ENCODE measurements around the gene CAMTA1. TPM values are rescaled to one million over a fixed set of nuclear protein-coding genes. Genes with fewer than 3 reads are reported as not detected.

The CAMTA1 gene
- polyA plus RNA-seq, 1 experiment = 23.1 TPM

DNA sequence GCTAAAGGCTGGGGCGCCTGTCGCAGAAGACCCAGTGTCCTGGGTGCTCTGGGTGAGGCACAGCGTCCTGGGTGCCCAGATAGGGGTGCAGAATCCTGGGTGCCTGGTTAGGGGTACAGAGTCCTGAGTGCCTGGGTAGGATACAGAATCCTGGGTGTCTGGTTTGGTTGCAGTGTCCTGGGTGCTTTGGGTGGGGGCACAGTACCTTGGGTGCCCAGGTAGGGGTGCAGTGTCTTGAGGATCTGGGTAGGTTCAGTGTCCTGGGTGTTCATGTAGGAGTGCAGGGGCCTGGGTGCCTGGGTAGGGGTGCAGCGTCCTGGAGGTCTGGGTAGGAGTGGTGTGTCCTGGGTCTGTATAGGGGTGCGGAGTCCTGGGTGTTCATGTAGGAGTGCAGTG, 178.7 kb downstream of the CAMTA1 start:
- H3K36me3 ChIP-seq (ENCODE audit: control insufficient read depth, insufficient read depth, low read length) = no peaks in the 10 kb centered on the region
- TF ChIP-seq, protein P1, sequence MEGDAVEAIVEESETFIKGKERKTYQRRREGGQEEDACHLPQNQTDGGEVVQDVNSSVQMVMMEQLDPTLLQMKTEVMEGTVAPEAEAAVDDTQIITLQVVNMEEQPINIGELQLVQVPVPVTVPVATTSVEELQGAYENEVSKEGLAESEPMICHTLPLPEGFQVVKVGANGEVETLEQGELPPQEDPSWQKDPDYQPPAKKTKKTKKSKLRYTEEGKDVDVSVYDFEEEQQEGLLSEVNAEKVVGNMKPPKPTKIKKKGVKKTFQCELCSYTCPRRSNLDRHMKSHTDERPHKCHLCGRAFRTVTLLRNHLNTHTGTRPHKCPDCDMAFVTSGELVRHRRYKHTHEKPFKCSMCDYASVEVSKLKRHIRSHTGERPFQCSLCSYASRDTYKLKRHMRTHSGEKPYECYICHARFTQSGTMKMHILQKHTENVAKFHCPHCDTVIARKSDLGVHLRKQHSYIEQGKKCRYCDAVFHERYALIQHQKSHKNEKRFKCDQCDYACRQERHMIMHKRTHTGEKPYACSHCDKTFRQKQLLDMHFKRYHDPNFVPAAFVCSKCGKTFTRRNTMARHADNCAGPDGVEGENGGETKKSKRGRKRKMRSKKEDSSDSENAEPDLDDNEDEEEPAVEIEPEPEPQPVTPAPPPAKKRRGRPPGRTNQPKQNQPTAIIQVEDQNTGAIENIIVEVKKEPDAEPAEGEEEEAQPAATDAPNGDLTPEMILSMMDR (IDR thresholded peaks at IDR 0.05; ENCODE audit: insufficient read depth, low read depth, low read length) = no peak
- H3K27me3 ChIP-seq (ENCODE audit: control insufficient read depth, insufficient read depth, low read length) = no peaks in the 10 kb centered on the region
- ChIA-PET CTCF (no interaction called here), POLR2A (no interaction called here)
- H3K4me3 ChIP-seq (ENCODE audit: low read depth, low read length) = no peak overlapping the region
- no peak for DNase-seq (ENCODE audit: low read depth)

DNA sequence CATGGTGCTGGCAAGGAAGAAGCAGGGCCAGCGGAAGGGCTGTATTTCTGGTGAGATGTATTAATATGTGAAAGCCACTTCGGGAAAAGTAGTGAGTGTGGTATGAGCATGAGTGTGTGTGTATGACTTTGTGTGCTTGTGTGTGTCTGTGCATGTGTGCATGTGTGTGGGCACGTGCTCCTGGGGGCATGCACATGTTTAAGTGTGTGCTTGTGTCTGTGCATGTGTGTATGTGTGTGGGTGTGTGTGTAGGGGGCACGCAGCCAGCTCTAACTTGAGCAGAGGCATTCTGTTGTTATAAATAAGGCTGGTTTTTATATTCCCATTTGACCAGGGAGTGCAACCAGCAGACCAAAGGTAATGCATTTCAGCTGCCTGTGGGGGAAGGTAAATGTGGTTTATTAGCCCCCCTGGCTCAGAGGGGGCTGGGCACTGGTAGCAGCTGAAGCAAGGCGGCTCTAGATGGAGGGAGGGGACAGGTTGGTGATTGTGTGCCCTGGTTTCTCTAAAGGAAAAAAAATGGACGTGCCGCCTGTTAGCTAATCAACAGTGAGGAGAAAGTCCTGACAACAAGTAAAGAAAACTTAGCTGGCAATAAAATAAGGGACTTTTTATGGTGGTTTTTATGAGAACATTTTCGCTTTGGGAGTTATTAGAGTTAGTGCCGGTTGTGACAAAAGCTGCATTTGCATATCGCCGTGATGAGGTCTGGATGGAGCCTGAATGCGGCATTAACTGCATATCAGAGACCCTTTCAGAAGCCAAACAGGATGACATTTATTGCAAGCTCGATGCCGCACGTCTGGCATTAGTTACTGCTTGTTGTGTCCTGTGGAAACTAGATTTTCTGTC, 180.1 kb downstream of the CAMTA1 start:
- DNase-seq (ENCODE audit: low read depth) = no peak
- no peaks in the 10 kb centered on the region for H3K36me3 ChIP-seq (ENCODE audit: control insufficient read depth, insufficient read depth, low read length)
- TF ChIP-seq, protein P1 (IDR thresholded peaks at IDR 0.05; ENCODE audit: insufficient read depth, low read depth, low read length) = no peak
- CTCF ChIA-PET = interaction anchor here (1.2 kb wide), 1 partner anchor 14 kb away, joined by 3 read pairs; no protein-coding TSS in a partner anchor
- no peaks in the 10 kb centered on the region for H3K27me3 ChIP-seq (ENCODE audit: control insufficient read depth, insufficient read depth, low read length)
- no peak overlapping the region for H3K4me3 ChIP-seq (ENCODE audit: low read depth, low read length)
- POLR2A ChIA-PET = no interaction called here

DNA sequence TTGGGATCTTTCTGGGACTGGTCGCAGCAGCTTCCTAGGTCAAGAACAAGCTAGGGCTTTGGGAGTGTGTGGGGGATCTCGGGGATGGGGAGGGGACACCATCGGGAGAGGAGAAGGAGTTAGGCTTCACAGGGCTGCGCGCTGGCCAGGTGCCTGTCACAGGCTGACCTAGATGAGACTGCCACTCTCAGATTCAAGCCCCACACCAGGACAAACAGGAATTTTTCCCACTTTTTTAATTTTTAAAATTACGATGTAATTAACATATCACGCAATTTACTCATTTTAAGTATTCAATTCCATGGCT, 180.6 kb downstream of the CAMTA1 start:
- TF ChIP-seq, protein P1 (IDR thresholded peaks at IDR 0.05; ENCODE audit: insufficient read depth, low read depth, low read length) = no peak
- H3K4me3 ChIP-seq (ENCODE audit: low read depth, low read length) = no peak overlapping the region
- no peak for DNase-seq (ENCODE audit: low read depth)
- no peaks in the 10 kb centered on the region for H3K36me3 ChIP-seq (ENCODE audit: control insufficient read depth, insufficient read depth, low read length)
- no peaks in the 10 kb centered on the region for H3K27me3 ChIP-seq (ENCODE audit: control insufficient read depth, insufficient read depth, low read length)
- CTCF ChIA-PET = interaction anchor here (1.2 kb wide), 1 partner anchor 13 kb away, joined by 3 read pairs; no protein-coding TSS in a partner anchor
- POLR2A ChIA-PET = no interaction called here

DNA sequence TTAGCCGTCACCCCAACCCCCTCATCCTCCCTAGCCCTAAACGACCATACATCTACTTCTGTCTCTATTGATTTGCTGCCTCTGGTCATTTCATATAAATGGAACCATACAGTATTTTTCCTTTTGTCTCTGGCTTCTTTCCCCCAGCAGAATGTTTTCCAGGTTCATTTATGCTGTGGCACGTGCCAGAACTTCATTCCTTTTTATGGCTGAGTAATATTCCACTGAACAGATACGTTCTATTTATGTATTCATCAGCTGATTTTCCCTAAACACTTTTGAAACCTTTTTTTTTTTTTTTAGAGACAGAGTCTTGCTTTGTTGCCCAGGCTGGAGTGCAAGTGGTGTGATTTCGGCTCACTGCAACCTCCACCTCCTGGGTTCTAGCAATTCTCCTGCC, 181.1 kb downstream of the CAMTA1 start:
- ChIA-PET POLR2A (no interaction called here), CTCF (interaction anchor here (0.6 to 1.2 kb wide), 2 partner anchors 13 to 14 kb away, joined by 3 read pairs; no protein-coding TSS in a partner anchor)
- TF ChIP-seq, protein P1 (IDR thresholded peaks at IDR 0.05; ENCODE audit: insufficient read depth, low read depth, low read length) = no peak
- DNase-seq (ENCODE audit: low read depth) = no peak
- Histone ChIP-seq H3K27me3 (ENCODE audit: control insufficient read depth, insufficient read depth, low read length) (no peaks in the 10 kb centered on the region), H3K4me3 (ENCODE audit: low read depth, low read length) (no peak overlapping the region), H3K36me3 (ENCODE audit: control insufficient read depth, insufficient read depth, low read length) (no peaks in the 10 kb centered on the region)

DNA sequence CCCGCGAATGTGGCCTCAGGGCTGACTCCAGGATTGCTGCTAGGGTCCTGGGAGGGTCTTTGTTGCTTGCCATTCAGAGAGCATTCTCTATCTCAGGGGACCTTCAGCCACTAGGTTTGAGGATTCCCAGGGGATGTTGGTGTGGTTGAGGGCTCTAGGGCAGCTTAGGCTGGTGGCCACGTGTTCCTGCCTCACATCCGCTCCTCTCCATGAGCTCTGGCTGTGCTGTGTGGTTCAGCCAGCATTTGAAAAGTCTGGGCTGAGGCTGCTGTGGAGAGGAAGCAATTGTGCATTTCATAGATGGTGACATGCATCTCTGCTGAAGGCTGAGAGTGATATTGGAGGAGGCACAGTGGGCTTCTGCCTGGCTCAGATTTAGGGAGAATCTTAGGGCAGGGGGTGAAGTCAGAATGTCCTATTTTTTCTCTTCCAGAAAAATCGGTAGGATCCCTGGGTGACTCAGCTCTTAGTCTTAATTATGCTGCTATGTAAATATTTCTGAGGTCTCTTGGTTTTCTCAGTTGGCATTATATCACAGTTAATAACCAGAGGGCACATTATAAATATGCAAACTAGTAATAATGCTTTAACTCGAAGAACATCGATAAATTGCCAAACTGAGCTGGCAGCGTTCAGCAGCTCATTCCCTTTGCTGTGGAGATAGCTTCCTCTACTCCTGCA, 182.3 kb downstream of the CAMTA1 start:
- DNase-seq (ENCODE audit: low read depth) = no peak
- Histone ChIP-seq H3K27me3 (ENCODE audit: control insufficient read depth, insufficient read depth, low read length) (no peaks in the 10 kb centered on the region), H3K36me3 (ENCODE audit: control insufficient read depth, insufficient read depth, low read length) (no peaks in the 10 kb centered on the region), H3K4me3 (ENCODE audit: low read depth, low read length) (no peak overlapping the region)
- TF ChIP-seq, protein P1 (IDR thresholded peaks at IDR 0.05; ENCODE audit: insufficient read depth, low read depth, low read length) = no peak
- CTCF ChIA-PET = interaction anchor here (0.6 to 1.4 kb wide), 2 partner anchors 73 to 103 kb away, joined by 3 to 5 read pairs; no protein-coding TSS in a partner anchor
- POLR2A ChIA-PET = no interaction called here
